Measurements from ENCODE around the gene WWP2.

DNA sequence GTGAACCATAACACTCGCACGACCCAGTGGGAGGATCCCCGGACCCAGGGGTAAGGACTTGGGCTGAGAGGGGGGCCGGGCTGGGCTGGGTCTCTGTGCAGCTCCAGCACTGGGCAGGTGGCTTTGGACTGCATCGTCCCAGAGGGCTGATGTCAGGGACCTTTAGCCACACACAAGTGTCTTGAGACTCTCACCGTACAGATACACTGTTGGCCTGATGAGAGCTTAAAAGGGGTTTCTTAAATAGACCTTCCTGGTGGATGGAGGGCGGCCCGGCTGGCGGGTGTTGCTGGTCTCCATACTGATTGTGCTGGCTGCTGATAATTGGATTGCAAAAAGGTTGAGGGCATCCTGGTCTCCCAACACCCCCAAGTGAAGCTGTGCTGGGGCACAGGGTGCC lies 167.3 kb downstream of the WWP2 start:
- TF ChIP-seq CTCF (optimal IDR thresholded peaks at IDR 0.05 in 1 of 3, IDR thresholded peaks at IDR 0.05 in 1 of 3, conservative IDR thresholded peaks at IDR 0.05 in 1 of 3; ENCODE audit: extremely low read depth in 1 of 3, insufficient read depth in 2 of 3, low read length in 3 of 3) (no peak), EZH2 (IDR thresholded peaks at IDR 0.05; ENCODE audit: low read length) (no peak)

Data from keratinocyte (primary cell).